Stimulated activated naive CD4-positive, alpha-beta T cell (primary cell): Measurements from ENCODE around the gene DSTN.
"Not testable (repeated sequence)": the region's sequence is repeated elsewhere in the genome, so short reads cannot be mapped to it uniquely, and the experiment has no call there.

Experiments
- DNase-seq, 6 experiments: peaks; one replicate each; lab custom pipeline; 2025; lab: John Stamatoyannopoulos, UW

Gene DSTN

GRCh38 chr20:17650301-17651128, 80.6 kb downstream of the DSTN start:
- no peak for DNase-seq

- DNase-seq, result no peak
These were observed 81.4 kb downstream of the DSTN start for GRCh38 chr20:17651129-17651759.

GRCh38 chr20:17651760-17652388, 82.0 kb downstream of the DSTN start:
- DNase-seq, result peak in 1 of 6 experiments; percentile 11

GRCh38 chr20:17652411-17652810, 82.5 kb downstream of the DSTN start:
- DNase-seq, result no peak

- DNase-seq, result no peak
These were observed 84.2 kb downstream of the DSTN start for GRCh38 chr20:17653835-17654648.

GRCh38 chr20:17654649-17655285, 84.9 kb downstream of the DSTN start:
- DNase-seq, result no peak

GRCh38 chr20:17655286-17655651, 85.4 kb downstream of the DSTN start:
- no peak for DNase-seq

- DNase-seq, result no peak
These were observed 86.1 kb downstream of the DSTN start for GRCh38 chr20:17655865-17656479.

GRCh38 chr20:17657079-17657825, 87.4 kb downstream of the DSTN start:
- DNase-seq, result no peak

GRCh38 chr20:17657898-17658647, 88.2 kb downstream of the DSTN start:
- DNase-seq, result no peak

GRCh38 chr20:17658648-17658993, 88.7 kb downstream of the DSTN start:
- no peak for DNase-seq

- DNase-seq, result not testable (repeated sequence)
These were observed 89.5 kb downstream of the DSTN start for GRCh38 chr20:17659344-17659743.
